ENCODE measurements around the gene CCDC157. TPM values are rescaled to one million over a fixed set of nuclear protein-coding genes. Genes with fewer than 3 reads are reported as not detected.

The CCDC157 gene
- total RNA-seq, 4 donors from 2014 or later: 0.41 to 1.4 (median 1.1) TPM

DNA sequence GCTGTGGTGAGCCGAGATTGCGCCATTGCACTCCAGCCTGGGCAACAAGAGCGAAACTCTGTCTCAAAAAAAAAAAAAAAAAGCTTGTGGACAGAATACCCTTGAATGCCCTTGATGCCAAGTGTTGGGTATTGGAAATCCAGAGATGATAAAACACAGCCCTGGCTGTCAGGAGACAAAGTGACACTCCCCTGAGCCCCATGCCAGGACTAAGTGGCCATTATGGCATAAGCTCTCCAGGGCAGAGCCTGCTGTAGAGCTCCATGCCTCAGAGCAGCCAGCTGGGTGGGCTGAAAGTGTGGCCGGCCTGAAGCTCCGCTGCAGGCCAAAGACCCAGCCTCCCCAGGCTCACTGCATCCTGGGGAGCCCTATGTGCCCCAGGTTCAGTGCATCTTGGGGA is 25.5 kb downstream of the CCDC157 start:
- DNase-seq: no peak
- H3K27me3 ChIP-seq: no peaks in the 10 kb centered on the region
- no peak overlapping the region for H3K4me3 ChIP-seq
- TF ChIP-seq, protein P1, sequence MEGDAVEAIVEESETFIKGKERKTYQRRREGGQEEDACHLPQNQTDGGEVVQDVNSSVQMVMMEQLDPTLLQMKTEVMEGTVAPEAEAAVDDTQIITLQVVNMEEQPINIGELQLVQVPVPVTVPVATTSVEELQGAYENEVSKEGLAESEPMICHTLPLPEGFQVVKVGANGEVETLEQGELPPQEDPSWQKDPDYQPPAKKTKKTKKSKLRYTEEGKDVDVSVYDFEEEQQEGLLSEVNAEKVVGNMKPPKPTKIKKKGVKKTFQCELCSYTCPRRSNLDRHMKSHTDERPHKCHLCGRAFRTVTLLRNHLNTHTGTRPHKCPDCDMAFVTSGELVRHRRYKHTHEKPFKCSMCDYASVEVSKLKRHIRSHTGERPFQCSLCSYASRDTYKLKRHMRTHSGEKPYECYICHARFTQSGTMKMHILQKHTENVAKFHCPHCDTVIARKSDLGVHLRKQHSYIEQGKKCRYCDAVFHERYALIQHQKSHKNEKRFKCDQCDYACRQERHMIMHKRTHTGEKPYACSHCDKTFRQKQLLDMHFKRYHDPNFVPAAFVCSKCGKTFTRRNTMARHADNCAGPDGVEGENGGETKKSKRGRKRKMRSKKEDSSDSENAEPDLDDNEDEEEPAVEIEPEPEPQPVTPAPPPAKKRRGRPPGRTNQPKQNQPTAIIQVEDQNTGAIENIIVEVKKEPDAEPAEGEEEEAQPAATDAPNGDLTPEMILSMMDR (IDR thresholded peaks at IDR 0.05 in 4 of 5, conservative IDR thresholded peaks at IDR 0.05 in 1 of 5): no peak
- no peak for TF ChIP-seq POLR2A (IDR thresholded peaks at IDR 0.05)
- no peak overlapping the region for H3K27ac ChIP-seq
- H3K4me1 ChIP-seq: peaks cover 7% of the 10 kb centered on the region in 2 donors
- intact Hi-C loops (cut with DNase I; ENCODE audit: low total_unique reads): no loop called here
- ATAC-seq: no peak
- in situ Hi-C loops (cut with MboI; ENCODE audit: low sequenced_read_pairs in 4 of 4): loop anchor here (10.0 to 25.0 kb wide), 3 partner anchors 98 to 270 kb away; partner anchors contain the start of genes CASTOR1 (in 1 of the 4) and OSM (in 1 of the 4)
- H3K9me3 ChIP-seq: no peaks in the 10 kb centered on the region
- peaks cover 0 to 53% of the 10 kb centered on the region in 2 donors for H3K36me3 ChIP-seq

- Histone ChIP-seq H3K36me3 (peaks cover 0 to 47% of the 10 kb centered on the region in 2 donors), H3K4me3 (no peak overlapping the region), H3K27ac (no peak overlapping the region), H3K4me1 (peaks cover 7% of the 10 kb centered on the region in 2 donors), H3K27me3 (no peaks in the 10 kb centered on the region), H3K9me3 (no peaks in the 10 kb centered on the region)
- intact Hi-C loops (cut with DNase I; ENCODE audit: low total_unique reads) (no loop called here), in situ Hi-C loops (cut with MboI; ENCODE audit: low sequenced_read_pairs in 4 of 4) (loop anchor here (10.0 to 25.0 kb wide), 3 partner anchors 98 to 271 kb away; partner anchors contain the start of genes CASTOR1 (in 1 of the 4) and OSM (in 1 of the 4))
- TF ChIP-seq, protein P1 (IDR thresholded peaks at IDR 0.05 in 4 of 5, conservative IDR thresholded peaks at IDR 0.05 in 1 of 5): no peak
- no peak for TF ChIP-seq POLR2A (IDR thresholded peaks at IDR 0.05)
- no peak for DNase-seq
- ATAC-seq: no peak
Measured at GRCh38 chr22:30383061-30383460, 26.3 kb downstream of the CCDC157 start.

DNA sequence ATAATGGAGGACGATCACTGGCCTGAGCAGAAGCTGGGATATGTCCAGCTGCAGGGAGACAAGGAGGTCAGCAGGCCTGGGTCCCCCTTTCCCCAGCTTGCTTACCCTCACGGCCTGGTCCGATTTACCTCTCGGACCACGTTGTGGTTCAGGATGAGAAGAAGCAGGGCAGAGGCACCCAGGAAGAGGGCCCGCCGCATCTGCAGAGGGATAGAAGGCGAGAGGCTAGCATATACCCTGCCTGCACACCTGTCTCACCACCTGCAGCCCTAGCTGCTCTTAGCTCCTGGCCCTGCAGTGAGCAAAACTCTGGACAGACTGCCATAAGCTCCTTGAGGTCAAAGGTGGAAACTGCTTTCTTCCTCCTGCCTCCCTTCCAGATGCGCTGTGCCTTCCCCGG is 29.1 kb downstream of the CCDC157 start:
- Histone ChIP-seq H3K27ac (no peak overlapping the region), H3K36me3 (peaks cover 0 to 29% of the 10 kb centered on the region in 2 donors), H3K9me3 (no peaks in the 10 kb centered on the region), H3K27me3 (no peaks in the 10 kb centered on the region), H3K4me1 (peaks cover 7% of the 10 kb centered on the region in 2 donors), H3K4me3 (peak overlapping the region in 1 of 4 donors; percentile 73)
- in situ Hi-C loops (cut with MboI; ENCODE audit: low sequenced_read_pairs in 4 of 4): loop anchor here (5.0 to 25.0 kb wide), 4 partner anchors 101 to 274 kb away; partner anchors contain the start of genes CASTOR1 (in 1 of the 4) and OSM (in 1 of the 4)
- intact Hi-C loops (cut with DNase I; ENCODE audit: low total_unique reads): loop anchor here (5.0 kb wide), 2 partner anchors 59 to 279 kb away; partner anchors contain the start of gene TBC1D10A
- no peak for ATAC-seq
- no peak for TF ChIP-seq POLR2A (IDR thresholded peaks at IDR 0.05)
- TF ChIP-seq, protein P1 (IDR thresholded peaks at IDR 0.05 in 4 of 5, conservative IDR thresholded peaks at IDR 0.05 in 1 of 5): no peak
- no peak for DNase-seq

DNA sequence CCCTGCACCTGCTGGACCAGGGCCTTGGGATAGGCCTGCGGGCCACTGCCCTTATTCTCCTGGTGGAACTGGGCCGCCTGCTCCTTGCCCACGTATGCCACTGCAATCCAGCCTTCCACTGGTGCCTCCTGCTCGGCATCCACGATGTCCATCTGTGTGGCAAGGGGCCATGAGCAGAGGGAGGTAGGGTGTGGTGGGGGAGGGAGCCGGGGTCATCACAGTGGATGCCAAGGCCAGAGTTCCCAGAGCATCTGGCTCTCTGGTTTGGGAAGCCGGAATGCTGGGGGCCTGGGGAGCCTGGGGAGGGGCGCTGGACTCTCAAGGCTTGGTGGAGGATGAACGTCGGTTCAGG is 29.8 kb downstream of the CCDC157 start:
- Histone ChIP-seq H3K4me1 (peaks cover 7% of the 10 kb centered on the region in 2 donors), H3K36me3 (peaks cover 0 to 23% of the 10 kb centered on the region in 2 donors), H3K9me3 (no peaks in the 10 kb centered on the region), H3K4me3 (peak overlapping the region; percentile 62 to 73 (median 66)), H3K27me3 (no peaks in the 10 kb centered on the region), H3K27ac (peak overlapping the region; percentile 58 to 71 (median 64))
- DNase-seq: peak in 1 of 2 donors; percentile 19
- intact Hi-C loops (cut with DNase I; ENCODE audit: low total_unique reads): loop anchor here (5.0 kb wide), 2 partner anchors 59 to 279 kb away; partner anchors contain the start of gene TBC1D10A
- no peak for TF ChIP-seq POLR2A (IDR thresholded peaks at IDR 0.05)
- TF ChIP-seq, protein P1 (IDR thresholded peaks at IDR 0.05 in 4 of 5, conservative IDR thresholded peaks at IDR 0.05 in 1 of 5): no peak
- in situ Hi-C loops (cut with MboI; ENCODE audit: low sequenced_read_pairs in 4 of 4): loop anchor here (5.0 to 25.0 kb wide), 4 partner anchors 102 to 274 kb away; partner anchors contain the start of genes CASTOR1 (in 1 of the 4) and OSM (in 1 of the 4)
- ATAC-seq: no peak

Data from gastrocnemius medialis (tissue), 4 donors.